ENCODE measurements around the gene TFPI.

TFPI gene

DNA sequence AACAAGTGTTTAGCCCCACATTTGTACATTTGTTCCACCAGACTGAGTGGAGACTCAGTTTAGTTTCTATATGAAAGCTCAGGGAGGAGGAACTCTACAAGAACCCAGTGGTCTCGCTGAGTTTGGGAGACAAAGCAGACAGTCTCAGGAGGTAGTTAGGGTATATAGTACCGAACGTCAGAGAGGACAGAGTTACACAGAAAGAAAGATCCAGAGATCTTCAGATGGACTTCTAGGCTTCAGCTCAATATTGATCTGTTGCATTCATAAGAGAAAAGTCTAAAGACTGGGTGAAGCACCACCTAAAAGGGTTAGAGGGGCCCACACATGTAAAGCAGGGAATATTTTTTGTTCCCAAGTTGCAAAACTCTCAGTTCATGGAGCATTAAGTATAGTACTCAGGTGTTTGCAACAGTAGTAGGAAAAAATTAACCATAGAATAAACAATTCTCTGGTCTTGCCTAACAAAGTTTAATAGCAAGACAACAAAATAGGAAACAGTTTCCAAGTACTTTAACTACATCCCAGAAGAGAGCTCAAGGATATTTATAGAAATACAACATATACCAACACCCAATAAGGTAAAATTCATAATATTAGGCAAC, 4.2 kb downstream of the TFPI start:
- no peak for DNase-seq (ENCODE audit: low spot score)
- TF ChIP-seq, protein P1, sequence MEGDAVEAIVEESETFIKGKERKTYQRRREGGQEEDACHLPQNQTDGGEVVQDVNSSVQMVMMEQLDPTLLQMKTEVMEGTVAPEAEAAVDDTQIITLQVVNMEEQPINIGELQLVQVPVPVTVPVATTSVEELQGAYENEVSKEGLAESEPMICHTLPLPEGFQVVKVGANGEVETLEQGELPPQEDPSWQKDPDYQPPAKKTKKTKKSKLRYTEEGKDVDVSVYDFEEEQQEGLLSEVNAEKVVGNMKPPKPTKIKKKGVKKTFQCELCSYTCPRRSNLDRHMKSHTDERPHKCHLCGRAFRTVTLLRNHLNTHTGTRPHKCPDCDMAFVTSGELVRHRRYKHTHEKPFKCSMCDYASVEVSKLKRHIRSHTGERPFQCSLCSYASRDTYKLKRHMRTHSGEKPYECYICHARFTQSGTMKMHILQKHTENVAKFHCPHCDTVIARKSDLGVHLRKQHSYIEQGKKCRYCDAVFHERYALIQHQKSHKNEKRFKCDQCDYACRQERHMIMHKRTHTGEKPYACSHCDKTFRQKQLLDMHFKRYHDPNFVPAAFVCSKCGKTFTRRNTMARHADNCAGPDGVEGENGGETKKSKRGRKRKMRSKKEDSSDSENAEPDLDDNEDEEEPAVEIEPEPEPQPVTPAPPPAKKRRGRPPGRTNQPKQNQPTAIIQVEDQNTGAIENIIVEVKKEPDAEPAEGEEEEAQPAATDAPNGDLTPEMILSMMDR (conservative IDR thresholded peaks at IDR 0.05; ENCODE audit: low read depth) = no peak
- CTCF ChIA-PET = no interaction called here
- POLR2A ChIA-PET (ENCODE audit: low non-redundant PET) = no interaction called here
- H3K27ac ChIP-seq = no peak overlapping the region

GRCh38 chr2:187549193-187549592, 5.0 kb downstream of the TFPI start:
- DNase-seq (ENCODE audit: low spot score) = no peak
- H3K27ac ChIP-seq = no peak overlapping the region
- CTCF ChIA-PET = interaction anchor here (0.6 to 1.0 kb wide), 3 partner anchors 49 to 743 kb away, joined by 3 to 7 read pairs (median 3); no protein-coding TSS in a partner anchor
- POLR2A ChIA-PET (ENCODE audit: low non-redundant PET) = no interaction called here
- TF ChIP-seq, protein P1 (conservative IDR thresholded peaks at IDR 0.05; ENCODE audit: low read depth) = no peak

DNA sequence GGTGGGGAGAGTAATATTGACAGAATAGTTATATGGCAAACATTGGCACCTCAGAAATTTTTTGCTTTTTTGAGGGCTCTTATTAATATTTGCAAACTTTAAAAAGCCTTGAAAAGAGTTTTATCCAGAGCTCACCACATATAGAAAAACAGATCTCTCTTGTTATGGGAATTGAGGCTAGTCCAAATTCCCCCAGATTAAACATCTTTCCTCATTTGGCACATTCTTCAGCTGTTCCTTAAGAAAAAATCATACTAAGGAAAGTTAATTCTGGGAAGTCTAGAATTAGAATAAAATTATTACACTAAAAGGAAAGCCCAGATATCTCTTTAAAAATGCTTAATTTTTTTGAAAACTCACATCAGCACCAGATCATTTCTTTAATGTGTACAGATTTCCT, 5.6 kb downstream of the TFPI start:
- DNase-seq (ENCODE audit: low spot score) = no peak
- H3K27ac ChIP-seq = no peak overlapping the region
- ChIA-PET POLR2A (ENCODE audit: low non-redundant PET) (no interaction called here), CTCF (interaction anchor here (0.6 to 1.0 kb wide), 4 partner anchors 16 to 1859 kb away, joined by 3 to 7 read pairs (median 3); no protein-coding TSS in a partner anchor)
- TF ChIP-seq, protein P1 (conservative IDR thresholded peaks at IDR 0.05; ENCODE audit: low read depth) = no peak

GRCh38 chr2:187547353-187547979, 6.8 kb downstream of the TFPI start:
- peak; percentile 38 for DNase-seq (ENCODE audit: low spot score)

GRCh38 chr2:187546762-187547333, 7.4 kb downstream of the TFPI start:
- ChIA-PET POLR2A (ENCODE audit: low non-redundant PET) (no interaction called here), CTCF (interaction anchor here (0.6 kb wide), 1 partner anchor 68 kb away, joined by 5 read pairs; no protein-coding TSS in a partner anchor)
- DNase-seq (ENCODE audit: low spot score) = no peak
- TF ChIP-seq, protein P1 (conservative IDR thresholded peaks at IDR 0.05; ENCODE audit: low read depth) = no peak
- no peak overlapping the region for H3K27ac ChIP-seq

More at GRCh38 chr2:187547353-187547979, 6.8 kb downstream of the TFPI start:
- TF ChIP-seq, protein P1 (conservative IDR thresholded peaks at IDR 0.05; ENCODE audit: low read depth) = no peak
- no peak overlapping the region for H3K27ac ChIP-seq
- ChIA-PET CTCF (interaction anchor here (0.5 to 0.6 kb wide), 3 partner anchors 26 to 68 kb away, joined by 3 to 5 read pairs (median 3); no protein-coding TSS in a partner anchor), POLR2A (ENCODE audit: low non-redundant PET) (no interaction called here)

GRCh38 chr2:187545238-187545751, 8.9 kb downstream of the TFPI start:
- ChIA-PET POLR2A (ENCODE audit: low non-redundant PET) (no interaction called here), CTCF (no interaction called here)
- H3K27ac ChIP-seq = no peak overlapping the region
- TF ChIP-seq, protein P1 (conservative IDR thresholded peaks at IDR 0.05; ENCODE audit: low read depth) = no peak
- no peak for DNase-seq (ENCODE audit: low spot score)

Data from RWPE1 (cell line).